ENCODE results near the gene OTC.

DNA sequence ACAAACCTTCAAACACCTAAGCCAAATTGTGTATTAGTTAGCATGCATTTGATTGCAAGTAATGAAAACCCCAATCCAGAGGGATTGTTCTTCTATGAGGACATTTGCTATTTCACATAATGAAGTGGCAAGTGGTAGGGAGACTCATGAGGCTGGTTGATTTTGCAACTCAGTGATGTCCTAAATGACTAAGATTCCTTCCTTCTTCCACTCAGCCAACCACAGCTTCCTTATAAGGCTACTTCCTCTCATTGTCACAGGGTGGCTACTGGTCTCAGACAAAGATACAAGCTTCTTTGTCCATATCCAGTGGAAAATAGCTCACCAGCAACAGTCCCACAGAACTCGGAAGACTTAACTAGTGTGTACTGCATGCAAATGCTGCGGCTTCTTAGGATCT lies 5.3 kb upstream of the OTC start:
- TF ChIP-seq, protein P1, sequence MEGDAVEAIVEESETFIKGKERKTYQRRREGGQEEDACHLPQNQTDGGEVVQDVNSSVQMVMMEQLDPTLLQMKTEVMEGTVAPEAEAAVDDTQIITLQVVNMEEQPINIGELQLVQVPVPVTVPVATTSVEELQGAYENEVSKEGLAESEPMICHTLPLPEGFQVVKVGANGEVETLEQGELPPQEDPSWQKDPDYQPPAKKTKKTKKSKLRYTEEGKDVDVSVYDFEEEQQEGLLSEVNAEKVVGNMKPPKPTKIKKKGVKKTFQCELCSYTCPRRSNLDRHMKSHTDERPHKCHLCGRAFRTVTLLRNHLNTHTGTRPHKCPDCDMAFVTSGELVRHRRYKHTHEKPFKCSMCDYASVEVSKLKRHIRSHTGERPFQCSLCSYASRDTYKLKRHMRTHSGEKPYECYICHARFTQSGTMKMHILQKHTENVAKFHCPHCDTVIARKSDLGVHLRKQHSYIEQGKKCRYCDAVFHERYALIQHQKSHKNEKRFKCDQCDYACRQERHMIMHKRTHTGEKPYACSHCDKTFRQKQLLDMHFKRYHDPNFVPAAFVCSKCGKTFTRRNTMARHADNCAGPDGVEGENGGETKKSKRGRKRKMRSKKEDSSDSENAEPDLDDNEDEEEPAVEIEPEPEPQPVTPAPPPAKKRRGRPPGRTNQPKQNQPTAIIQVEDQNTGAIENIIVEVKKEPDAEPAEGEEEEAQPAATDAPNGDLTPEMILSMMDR (IDR thresholded peaks at IDR 0.05) = no peak
- TF ChIP-seq ZFX (IDR thresholded peaks at IDR 0.05; ENCODE audit: borderline replicate concordance) = no peak

All from 22Rv1 (cell line).